SIG-M5 treated with dmso at 0.1 percent for 504 hours (cell line): ENCODE results near the gene TEX54.
A peak's percentile ranks its signal among the peaks of the same experiment; 100 is the strongest.
"Not testable (repeated sequence)": the region's sequence is repeated elsewhere in the genome, so short reads cannot be mapped to it uniquely, and the experiment has no call there.

ENCODE experiments used
- DNase-seq: peaks from one replicate; lab custom pipeline; 2025; ENCODE audit not compliant: unreplicated experiment; lab: John Stamatoyannopoulos, UW

Gene TEX54

DNA sequence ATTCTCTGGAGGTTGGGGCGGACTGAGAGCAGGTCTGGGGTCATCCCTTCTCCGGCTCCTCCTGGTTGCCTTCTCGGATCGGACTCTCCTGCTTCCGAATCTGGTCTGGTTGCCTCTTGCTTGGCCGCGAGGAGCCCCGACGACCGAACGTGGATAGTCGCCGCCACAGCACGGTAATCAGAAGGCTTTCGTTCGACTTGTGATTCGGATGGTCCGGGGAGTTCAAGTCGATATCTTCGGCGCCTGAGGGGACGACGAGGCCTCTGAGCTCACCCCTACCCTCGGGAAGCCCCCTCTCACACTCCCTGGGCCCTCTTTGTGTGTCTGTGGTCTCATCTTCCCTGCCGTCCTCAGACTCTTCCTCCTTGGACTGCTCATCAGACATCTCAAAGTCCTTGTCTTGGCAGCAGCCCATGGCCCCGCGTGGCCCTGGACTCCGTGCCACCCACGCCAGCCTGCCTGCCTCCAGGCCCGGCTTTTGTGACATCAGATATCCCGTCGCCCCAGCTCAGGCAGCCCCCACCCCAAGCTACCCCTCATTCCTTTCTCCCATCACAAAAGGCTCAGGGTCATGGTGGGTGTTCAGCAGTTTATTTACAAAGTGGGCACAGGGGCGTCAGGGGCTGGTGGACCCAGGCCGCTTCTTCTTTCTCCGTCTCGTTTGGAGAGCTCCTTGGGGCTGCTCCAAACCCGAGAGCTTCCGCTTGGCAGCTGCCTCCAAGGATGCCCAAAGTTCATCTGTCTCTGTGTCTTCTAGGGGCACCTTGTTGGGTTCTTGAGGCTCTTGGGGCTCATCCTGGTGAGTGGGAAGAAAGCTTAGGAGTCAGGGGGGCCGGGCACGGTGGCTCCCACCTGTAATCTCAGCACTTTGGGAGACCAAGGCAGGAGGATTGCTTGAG is at the start of gene TEX54:
TSS of gene TEX54 (minus strand) at position 506 of the 899 bp plus-strand sequence.
- no peak for DNase-seq

DNA sequence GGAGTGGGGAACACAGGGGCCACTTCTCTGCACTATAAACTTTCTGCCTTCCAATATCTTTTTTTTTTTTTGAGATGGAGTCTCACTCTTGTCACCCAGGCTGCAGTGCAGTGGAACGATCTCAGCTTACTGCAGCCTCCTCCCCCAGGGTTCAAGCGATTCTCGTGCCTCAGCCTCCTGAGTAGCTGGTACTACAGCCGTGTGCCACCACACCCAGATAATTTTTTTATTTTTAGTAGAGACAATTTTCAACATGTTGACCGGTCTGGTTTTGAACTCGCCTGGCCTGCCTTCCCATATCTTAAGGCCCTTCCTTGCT is 49.7 kb upstream of the TEX54 start:
- no peak for DNase-seq

DNA sequence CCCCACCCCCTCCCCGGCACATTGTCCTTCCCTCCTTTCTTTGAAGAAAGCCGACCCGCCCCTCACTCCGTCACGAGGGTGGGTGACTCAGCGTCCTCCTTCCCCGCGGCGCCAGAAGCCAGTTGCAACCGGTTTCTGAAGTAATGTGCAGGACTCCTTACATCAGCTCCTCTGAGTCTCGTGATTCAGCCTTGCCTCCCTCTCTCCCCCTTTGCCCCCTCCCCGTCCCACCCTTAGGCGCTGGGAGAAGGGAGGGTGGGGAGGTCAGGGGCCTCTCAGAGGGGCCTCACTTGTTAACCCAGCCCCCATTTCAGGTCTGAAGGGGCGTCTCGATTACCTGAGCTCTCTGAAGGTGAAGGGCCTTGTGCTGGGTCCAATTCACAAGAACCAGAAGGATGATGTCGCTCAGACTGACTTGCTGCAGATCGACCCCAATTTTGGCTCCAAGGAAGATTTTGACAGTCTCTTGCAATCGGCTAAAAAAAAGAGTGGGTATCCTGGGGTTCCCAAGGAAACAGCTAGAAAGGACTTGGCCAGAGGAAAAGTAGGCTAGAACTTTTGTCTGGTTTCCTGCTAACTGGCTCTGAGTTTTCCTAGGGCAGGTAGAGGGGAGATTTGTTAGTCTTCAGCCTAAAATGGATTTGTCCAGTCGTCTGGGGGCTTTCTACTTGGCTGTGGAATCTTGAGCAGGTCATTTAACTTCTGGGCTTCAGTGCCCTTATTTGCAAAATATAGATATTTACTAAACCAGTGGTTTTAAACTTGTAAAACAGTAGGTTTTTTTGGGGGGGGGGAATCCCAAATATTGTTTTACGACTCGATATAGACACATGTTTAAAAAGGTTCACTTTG is 49.2 kb upstream of the TEX54 start:
- DNase-seq, result peak; percentile 97

DNA sequence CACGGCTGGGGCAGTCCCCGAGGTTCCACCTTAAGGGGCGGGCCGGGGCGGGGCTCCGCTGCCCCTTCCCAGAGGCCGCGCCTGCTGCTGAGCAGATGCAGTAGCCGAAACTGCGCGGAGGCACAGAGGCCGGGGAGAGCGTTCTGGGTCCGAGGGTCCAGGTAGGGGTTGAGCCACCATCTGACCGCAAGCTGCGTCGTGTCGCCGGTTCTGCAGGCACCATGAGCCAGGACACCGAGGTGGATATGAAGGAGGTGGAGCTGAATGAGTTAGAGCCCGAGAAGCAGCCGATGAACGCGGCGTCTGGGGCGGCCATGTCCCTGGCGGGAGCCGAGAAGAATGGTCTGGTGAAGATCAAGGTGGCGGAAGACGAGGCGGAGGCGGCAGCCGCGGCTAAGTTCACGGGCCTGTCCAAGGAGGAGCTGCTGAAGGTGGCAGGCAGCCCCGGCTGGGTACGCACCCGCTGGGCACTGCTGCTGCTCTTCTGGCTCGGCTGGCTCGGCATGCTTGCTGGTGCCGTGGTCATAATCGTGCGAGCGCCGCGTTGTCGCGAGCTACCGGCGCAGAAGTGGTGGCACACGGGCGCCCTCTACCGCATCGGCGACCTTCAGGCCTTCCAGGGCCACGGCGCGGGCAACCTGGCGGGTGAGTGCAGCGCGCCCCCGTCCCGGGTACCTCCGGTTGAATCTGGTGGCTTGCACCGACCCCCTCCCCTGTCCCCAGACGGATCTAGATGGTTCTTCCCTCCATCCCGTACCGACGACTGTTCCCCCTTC is 48.4 kb upstream of the TEX54 start, which contains the start of gene SLC3A2:
TSS of gene SLC3A2 (plus strand) at position 94 of the 776 bp plus-strand sequence. CDS start at position 222, 128 bp downstream.
- peak; percentile 87 for DNase-seq

DNA sequence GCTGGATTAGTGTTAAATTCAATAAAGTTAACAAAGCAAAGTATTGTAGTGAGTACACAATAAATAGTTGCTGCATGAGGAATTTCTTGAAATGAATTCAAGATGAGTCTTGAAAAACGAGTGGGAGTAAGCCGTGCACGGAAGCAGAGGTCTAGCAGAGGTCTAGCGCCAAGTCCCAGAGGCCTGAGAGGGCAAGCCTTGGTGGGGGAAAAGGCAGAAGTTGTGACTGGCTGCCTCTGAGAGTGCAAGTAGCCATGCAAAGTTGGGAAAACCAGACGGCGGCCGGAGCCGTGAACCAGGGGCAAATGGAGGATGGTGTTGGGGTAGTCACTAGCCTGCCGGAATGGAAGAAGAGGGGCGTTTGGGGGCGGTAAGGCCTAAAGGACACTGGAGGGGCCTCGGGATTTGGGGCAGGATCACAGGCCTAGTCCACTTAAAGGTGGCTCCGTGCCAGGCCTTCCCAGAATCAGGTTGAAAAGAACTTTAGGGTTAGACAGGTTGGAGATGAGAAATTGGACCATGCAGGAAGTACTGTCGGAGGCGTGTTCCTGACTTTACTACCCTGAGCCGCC is 47.7 kb upstream of the TEX54 start:
- peak; percentile 52 for DNase-seq

DNA sequence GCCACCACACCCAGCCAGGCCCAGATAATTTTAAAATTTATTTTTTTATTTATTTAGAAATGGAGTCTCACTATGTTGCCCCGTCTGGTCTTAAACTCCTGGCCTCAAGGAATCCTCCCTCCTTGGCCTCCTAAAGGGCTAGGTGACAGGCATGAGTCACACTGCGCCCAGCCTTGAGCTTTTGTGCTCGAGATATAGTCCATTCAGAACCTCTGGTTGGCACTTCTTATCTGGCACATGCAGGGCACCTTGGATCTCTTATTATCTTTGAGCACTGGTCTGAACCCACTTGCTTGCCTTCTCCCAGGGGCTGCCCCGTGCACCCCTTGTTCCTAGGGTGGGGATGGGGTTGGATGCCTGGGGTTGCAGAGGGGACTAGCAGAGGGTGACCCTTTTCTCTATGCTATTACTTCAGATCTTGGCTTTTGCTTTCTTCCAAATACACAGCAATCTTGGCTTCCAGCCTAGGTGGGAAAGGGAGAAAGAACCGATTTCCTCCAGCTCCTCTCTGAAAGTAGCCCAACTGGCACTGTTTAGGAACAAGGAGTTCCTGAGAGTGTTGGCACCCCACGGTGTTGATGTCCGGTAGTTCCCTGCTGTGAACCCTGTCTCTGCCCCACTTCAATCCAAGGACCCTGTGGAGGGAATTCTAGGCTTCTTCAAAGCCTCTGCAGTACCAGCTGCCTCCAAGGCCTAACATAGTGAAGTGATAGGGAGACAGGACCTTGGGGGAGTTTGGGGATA is 46.8 kb upstream of the TEX54 start:
- DNase-seq, result no peak

DNA sequence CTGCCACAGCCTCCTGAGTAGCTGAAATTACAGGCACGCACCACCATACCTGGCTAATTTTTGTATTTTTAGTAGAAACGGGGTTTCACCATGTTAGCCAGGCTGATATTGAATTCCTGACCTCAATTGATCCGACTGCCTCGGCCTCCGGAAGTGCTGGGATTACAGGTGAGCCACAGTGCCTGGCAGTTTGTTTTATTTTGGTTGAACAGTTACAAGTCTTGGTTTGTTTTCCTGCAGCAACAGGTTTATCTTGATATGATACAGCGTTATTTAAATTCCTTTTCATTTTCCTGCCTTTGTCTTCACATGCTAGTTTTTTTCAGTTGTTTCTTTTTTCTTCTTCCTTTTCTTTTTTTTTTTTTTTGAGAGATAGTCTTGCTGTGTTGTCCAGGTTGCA is 44.1 kb upstream of the TEX54 start:
- no peak for DNase-seq

DNA sequence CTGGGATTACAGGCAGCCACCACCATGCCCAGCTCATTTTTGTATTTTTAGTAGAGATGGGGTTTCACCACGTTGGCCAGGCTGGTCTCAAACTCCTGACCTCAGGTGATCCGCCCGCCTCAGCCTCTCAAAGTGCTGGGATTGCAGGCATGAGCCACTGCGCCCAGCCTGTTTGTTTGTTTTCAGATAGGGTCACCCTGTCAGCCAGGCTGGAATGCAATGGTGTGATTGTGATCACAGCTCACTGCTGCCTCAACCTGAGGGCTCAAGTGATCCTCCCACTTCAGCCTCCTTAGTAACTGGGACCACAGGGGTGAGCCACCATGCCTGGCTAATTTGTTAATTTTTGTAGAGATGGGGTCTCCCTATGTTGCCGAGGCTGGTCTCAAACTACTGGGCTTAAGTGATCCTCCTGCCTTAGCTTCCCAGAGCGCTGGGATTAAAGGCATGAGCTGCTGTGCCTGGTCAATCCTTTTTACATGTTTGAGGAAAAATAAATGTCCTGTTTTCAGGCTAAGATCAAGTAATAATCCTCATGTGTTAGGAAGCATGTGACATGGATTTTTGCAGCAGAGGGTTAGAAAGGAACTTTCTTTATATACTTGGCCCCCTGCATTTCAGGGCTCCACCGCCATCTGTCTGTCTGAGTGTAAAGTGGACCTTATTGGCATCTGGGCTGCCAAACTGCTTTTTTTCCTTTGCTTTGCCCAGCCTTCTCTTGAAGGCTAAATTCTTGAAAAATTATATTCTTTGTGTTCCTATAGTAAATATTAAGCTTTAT is 43.2 kb upstream of the TEX54 start:
- no peak for DNase-seq

DNA sequence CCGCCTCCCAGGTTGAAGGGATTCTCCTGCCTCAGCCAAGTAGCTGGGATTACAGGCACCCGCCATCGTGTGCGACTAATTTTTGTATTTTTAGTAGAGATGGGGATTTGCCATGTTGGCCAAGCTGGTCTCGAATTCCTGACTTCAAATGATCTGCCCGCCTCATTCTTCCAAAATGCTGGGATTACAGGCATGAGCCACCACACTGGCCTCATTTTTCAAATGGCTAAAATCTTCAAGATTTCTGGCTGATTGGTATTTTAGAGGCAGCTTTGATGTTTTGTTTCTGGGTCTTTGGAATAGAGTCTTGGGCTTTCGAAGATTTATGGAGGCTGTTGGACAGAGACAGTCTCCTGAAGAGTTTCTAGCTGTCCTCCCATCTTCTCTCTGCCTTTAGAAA is 42.2 kb upstream of the TEX54 start:
- no peak for DNase-seq

DNA sequence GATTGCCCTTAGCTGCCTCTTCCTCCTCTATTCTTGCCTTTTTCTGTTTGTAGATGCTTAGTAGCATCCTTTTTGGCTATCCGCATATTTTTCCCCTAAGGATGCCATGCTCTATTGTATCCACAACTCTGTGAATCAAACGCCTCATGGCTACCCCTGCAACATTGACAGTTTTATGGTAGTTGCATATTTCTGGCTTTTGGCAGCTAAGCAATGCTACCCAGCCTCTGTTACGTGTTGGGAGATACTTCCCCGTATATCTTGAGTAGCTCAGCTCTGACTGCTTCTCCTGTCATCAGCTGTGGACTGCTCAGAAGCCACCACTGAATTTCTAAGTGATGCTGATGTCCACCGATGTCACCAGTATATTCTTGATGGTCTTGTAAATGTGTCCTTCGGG is 33.0 kb upstream of the TEX54 start:
- DNase-seq, result no peak

DNA sequence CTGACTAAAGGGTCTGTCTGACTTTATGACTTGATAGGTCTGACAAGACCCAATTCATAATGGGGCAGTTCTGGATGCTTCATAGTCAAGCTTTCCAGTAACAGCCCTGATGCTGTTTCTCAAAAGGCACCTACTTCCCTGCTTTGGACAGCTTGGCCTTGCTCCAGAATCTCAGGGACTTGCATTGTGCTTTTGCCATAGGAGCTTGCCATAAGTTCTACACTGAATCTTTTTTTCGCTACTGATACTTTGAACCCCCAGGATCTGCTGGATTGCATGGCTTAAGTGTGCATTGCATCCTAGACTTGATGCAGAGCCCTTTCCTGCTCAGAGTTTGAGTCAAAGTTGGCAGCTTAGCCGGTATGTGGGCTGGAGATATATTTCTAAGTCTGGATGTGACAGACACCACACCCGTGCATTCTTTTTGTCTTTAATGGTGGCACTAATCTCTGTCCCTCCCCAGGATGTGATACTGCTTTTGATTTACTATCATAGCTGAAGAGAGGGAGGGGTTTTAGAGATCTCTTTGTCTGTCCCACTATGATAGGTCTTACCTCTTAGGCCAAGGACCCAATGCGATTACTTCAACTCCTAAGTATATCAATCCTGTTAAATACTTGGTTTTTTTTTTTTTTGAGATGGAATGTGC is 31.2 kb upstream of the TEX54 start:
- DNase-seq, result no peak

DNA sequence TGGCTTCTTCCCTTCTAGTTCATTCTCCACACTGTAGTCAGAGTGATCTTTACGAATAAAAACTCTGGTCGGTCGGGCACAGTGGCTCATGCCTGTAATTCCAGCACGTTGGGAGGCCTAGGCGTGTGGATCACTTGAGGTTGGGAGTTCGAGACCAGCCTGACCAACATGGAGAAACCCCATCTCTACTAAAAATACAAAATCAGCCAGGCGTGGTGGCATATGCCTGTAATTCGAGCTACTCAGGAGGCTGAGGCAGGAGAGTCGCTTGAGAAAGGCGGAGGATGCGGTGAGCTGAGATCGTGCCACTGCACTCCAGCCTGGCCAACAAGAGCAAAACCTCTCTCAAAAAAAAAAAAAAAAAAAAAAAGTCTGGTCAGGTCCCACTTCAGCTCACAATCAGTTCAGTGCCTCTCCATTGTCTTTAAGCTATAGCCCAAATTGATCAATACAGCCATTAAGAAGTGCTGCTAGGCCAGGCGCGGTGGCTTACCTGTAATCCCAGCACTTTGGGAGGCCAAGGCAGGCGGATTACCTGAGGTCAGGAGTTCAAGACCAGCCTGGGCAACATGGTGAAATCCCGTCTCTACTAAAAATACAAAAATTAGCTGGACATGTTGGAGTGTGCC is 29.0 kb upstream of the TEX54 start:
- not testable (repeated sequence) for DNase-seq

DNA sequence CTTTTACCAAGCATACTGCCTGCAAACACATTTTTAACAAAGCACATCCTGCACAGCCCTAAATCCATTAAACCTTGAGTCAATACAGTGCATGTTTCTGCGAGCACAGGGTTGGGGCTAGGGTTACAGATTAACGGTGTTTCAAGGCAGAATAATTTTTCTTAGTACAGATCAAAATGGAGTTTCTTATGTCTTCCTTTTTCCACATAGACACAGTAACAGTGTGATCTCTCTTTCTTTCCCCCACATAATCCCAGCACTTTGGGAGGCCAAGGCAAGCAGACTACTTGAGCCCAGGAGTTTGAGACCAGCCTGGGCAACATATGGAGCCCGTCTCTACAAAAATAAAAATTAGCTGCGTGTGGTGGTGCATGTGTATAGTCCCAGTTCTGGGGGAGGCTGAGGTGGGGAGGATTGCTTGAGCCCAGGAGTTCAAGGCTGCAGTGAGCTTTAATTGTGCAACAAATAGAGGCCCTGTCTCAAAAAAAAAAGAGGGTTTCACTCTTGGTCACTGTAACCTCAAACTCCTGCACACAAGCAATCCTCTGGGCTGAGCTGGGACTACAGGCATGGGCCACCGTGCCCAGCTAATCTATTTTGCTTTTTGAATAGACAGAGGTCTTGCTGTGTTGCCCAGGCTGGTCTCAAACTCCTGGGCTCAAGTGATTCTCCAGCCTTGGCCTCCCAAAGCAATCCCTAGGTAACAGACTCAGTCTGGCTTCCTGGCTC is 28.4 kb upstream of the TEX54 start:
- peak; percentile 54 for DNase-seq

DNA sequence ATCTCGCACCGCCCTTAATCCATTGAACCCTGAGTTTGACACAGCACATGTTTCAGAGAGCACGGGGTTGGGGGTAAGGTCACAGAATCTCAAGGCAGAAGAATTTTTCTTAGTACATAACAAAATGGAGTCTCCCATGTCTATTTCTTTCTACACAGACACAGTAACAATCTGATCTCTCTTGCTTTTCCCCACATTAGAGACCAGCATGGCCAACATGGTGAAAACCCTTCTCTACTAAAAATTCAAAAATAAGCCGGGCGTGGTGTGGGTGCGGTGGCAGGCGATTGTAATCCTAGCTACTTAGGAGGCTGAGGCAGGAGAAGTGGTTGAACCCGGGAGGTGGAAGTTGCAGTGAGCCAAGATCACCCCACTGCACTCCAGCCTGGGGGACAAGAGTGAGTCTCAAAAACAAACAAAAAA is 26.7 kb upstream of the TEX54 start:
- DNase-seq, result not testable (repeated sequence)

DNA sequence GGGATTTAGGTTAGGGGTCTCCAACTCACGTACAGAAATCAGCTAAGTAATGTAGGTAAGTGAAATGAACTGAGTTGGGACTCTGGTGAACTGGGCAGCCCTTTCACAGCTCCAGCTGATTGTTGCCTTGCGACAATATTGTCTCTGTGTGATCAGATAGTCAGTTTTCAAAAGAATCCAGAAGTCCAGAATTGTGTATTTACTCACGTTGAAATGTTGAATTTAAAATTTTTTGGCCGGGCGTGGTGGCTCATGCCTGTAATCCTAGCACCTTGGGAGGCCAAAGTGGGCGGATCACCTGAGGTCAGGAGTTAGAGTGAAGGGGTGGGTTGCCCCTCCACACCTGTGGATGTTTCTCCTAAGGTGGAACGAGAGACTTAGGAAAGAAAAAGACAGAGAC is 25.6 kb upstream of the TEX54 start:
- DNase-seq, result no peak

DNA sequence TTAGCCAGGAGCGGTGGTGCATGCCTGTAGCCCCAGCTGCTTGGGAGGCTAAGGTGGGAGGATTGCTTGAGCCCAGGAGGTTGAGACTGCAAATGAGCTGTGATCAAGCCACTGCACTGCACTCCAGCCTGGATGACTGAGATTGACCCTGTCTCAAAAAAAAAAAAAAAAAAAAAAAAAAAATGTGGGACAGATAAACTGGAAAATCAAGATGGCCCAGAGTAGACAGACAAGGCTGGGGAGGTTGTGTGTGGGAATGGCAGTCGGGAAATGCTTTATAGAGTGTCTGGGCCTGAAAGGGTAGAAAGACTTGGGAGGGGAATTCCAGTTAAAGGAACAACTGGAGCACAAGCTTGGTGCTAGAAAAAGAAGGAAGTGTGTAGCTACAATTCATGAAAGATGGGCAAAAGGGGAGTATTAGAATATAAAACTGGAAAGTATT is 24.9 kb upstream of the TEX54 start:
- no peak for DNase-seq

DNA sequence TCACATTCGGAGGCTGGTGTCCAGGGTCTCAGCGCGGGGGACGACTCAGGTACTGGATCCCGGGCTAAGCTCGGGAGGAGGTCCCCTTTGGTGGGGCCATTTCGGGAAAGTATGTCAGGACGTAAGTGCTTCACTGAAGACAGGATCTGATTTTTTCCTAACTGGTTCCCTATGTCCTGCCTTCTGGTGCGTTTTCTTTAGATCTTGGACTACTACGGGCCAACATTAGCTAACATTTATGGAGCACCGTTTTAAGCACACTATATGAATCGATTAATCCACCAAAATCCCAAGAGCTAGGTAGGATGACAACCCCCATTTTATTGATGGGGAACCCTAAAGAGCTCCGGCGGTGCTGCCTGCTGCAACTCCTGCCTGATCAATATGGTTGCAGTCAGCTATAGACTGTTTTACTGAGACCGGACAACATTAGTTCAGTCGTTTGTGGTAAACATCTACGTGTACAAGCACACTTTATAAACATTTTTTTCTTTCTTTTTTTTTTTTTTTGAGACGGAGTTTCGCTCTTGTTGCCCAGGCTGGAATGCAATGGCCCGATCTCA is 23.8 kb upstream of the TEX54 start:
- DNase-seq, result peak; percentile 30
